D341Med (cell line): Measurements from ENCODE around the gene FAM222B.
A peak's percentile ranks its signal among the peaks of the same experiment; 100 is the strongest.
"Not testable (repeated sequence)": the region's sequence is repeated elsewhere in the genome, so short reads cannot be mapped to it uniquely, and the experiment has no call there.

Source experiments
- DNase-seq: peaks from one replicate; pipeline ENCODE4 v3.0.0; 2012; ENCODE audit warnings: low spot score

Gene FAM222B

DNA sequence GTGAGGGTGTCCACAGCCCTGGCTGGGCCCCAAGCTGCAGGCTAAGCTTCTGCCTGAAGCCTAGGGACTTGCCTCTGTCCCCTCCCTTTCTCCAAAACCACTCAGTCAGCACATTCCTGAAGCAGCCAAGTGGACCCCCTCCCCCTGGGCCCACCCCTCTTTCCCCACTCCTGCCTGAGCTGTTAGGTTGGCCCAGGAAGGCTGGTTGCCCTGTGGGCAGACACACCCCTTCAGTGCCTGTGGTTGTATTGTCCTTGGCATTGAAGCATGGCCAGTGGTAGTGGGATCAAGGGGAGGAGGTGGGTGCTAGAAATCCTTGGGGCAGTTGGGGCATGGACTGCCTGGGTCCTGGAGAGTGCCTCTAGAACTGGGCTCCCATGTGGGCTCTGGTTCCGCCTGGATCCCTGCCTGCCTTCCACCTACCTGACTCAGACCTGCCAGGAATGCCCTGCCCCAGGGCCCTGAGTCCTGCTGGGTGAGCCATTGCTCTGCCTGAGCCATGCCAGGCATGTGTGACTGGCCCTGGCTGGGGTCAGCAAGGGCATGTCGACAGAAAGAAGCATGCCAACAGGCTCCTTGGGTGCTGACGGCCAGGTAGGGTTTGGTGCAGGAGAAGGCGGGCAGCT lies 96.7 kb downstream of the FAM222B start:
- DNase-seq = no peak

- DNase-seq = peak; percentile 58
Observed at GRCh38 chr17:28744972-28745785, 97.4 kb downstream of the FAM222B start.

DNA sequence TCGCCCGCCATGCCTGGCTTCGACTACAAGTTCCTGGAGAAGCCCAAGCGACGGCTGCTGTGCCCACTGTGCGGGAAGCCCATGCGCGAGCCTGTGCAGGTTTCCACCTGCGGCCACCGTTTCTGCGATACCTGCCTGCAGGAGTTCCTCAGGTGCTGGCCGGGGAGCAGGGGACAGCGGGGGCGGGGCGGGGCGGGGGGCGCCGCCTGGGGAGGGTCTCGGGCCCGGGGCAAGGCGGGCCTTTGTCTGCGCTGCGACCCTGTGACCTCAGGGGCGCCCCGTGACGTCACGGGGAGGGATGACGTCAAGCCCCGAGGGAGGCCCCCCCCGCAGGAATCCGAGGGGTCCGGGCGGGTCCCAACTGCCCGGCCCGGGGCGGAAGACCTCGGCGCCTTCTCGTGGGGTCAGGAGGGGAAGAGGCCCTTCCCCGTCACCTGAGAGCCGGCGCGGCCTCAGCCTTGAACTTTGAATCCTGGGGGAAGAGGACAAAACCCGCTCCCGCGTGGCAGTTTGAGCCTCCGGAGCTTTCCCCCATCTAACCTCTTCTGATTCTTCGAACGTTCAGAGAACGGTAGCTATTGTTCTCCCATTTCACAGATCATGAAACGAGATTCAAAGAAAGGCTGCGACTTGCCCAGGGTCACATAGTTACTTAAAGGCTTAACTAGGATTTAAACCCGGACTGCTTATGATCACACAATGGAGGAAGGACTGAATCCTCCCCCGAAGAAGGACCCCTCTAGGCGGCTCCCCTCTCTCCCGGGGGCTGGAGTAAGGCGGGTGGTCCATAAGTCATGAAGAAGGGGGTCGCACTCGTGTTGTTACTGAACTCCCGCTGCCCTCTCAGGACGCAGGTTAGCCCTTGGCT lies 98.3 kb downstream of the FAM222B start:
- peak; percentile 89 for DNase-seq

GRCh38 chr17:28743243-28744103 lies 99.1 kb downstream of the FAM222B start, which contains the start of gene TRAF4:
TSS of gene TRAF4 (plus strand) at chr17:28744011. CDS start at chr17:28744113, 102 bp downstream.
- DNase-seq = peak; percentile 98

GRCh38 chr17:28741358-28742349 lies 100.9 kb downstream of the FAM222B start:
- peak; percentile 28 for DNase-seq

DNA sequence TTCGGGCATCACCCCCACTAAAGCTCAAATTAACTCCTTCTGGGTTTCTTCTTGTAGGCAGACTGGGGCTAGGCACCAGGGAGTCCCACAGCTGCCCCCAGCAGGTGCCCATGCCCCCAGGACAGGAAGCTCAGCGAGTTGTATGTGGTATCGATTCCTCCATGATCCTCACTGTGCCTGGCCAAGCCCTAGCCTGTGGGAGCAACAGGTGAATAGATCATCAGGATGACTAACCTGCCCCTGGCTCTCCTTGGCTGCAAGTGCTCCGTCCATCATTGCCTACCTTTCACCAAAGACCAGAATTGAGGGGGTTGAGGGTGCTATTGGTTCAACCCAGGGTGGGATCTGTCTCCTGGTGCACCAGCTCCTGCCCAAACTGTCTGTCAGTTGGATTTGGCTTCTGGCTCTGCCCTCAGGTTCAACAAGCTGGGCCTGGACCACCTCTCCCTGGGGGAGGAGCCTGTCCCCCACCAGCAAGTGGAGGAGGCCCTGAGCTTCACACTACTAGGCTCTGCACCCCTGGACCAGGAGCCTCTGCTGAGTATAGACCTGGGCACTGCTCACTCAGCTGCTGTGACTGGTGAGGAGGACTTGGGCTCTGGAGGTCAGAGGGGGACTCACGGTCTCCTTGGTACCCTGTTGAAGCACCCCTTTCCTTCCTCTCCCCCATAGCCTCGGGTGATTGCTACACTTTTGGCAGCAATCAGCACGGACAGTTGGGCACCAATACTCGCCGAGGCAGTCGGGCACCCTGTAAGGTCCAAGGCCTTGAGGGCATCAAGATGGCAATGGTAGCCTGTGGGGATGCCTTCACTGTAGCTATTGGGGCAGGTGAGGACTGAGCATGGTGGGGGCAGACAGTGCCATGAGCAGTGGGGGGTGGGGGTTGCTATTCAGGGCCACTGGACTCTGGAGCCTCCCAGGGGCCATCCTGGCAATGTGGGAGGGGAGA lies 101.9 kb downstream of the FAM222B start:
- peak; percentile 12 for DNase-seq

GRCh38 chr17:28738680-28739384 lies 103.8 kb downstream of the FAM222B start:
- peak; percentile 3 for DNase-seq

GRCh38 chr17:28737770-28738679 lies 104.6 kb downstream of the FAM222B start:
- peak; percentile 30 for DNase-seq

DNA sequence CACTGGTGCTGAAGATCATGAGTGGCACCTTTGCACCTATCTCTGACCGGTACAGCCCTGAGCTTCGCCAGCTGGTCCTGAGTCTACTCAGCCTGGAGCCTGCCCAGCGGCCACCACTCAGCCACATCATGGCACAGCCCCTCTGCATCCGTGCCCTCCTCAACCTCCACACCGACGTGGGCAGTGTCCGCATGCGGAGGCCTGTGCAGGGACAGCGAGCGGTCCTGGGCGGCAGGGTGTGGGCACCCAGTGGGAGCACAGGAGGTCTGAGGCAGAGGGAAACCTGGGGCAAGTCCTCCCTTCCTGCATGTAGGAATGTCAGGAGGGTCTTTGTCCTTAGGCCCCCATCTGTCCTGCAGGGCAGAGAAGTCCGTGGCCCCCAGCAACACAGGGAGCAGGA lies 105.3 kb downstream of the FAM222B start:
- DNase-seq = no peak

DNA sequence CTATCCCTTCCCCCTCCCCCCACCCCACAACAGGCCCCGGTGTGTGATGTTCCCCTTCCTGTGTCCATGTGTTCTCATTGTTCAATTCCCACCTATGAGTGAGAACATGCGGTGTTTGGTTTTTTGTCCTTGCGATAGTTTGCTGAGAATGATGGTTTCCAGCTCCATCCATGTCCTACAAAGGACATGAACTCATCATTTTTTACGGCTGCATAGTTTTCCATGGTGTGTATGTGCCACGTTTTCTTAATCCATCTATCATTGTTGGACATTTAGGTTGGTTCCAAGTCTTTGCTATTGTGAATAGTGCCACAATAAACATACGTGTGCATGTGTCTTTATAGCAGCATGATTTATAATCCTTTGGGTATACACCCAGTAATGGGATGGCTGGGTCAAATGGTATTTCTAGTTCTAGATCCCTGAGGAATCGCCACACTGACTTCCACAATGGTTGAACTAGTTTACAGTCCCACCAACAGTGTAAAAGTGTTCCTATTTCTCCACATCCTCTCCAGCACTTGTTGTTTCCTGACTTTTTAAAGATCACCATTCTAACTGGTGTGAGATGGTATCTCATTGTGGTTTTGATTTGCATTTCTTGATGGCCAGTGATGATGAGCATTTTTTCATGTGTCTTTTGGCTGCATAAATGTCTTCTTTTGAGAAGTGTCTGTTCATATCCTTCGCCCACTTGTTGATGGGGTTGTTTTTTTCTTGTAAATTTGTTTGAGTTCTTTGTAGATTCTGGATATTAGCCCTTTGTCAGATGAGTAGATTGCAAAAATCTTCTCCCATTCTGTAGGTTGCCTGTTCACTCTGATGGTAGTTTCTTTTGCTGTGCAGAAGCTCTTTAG lies 106.4 kb downstream of the FAM222B start:
- not testable (repeated sequence) for DNase-seq

DNA sequence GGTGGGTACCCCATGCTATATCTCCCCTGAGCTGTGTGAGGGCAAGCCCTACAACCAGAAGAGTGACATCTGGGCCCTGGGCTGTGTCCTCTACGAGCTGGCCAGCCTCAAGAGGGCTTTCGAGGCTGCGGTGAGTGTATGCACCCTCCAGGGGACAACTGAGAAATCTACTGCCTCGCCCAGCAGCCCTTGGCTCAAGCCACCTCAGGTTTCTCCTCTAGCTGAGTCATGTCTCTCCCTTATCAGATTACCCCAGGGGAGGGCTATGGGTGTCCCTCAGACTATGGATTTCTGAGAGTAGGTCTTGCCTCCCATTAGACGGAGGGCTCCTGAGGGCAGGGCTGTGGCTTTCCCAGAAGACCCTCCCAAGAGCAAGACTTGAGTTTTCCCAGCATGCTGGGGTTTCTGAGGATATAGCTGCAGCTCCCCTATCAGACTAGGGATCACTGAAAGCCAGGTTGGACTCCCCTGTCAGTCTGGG lies 107.3 kb downstream of the FAM222B start:
- DNase-seq = no peak

- DNase-seq = peak; percentile 29
Observed at GRCh38 chr17:28734712-28735241, 107.8 kb downstream of the FAM222B start.

- DNase-seq = no peak
Observed at GRCh38 chr17:28733346-28733745, 109.2 kb downstream of the FAM222B start.

- DNase-seq = no peak
Observed at GRCh38 chr17:28729950-28730330, 112.7 kb downstream of the FAM222B start.

DNA sequence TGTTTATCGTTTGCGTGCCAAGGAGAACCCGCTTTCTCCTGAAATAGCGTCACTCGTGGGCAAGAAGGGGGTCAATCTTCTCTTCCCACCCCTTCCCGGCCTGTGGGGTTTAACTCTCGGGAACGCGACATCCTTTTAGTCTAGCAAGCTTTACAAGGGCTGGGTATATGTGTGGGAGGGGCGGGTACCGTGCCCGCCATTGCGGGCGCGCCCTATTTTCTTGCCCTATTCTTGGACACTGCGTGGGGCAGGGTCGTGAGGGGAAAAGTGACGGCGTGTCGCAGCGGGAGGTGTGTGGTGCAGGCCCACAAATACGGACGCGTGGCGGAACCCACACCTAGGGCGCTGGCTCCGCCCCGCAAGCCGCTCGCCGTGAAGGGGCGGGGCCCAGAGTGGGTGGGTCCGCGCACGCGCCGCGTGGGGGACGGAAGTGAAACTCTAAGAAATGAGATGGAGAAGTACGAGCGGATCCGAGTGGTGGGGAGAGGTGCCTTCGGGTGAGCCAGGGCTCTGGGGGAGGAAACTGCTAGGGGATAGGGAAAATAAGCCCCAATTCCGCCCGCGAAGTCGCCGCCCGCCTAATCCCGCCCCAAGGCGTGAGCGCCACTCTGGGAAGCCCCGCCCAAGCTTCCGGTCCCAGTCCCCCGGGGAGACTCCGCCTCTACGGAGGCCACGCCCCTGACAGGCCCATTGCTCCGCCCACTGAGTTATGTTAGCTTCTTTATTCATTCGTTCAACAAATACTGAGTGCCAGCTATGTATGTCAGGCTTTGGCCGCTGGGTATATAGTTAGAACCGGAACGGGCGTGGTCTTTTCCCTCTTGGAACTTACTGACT lies 114.0 kb downstream of the FAM222B start, which contains the start of gene NEK8:
TSS of gene NEK8 (plus strand) at position 425 of the 837 bp plus-strand sequence. CDS start at position 451, 26 bp downstream.
- peak; percentile 96 for DNase-seq
